Keratinocyte (primary cell): ENCODE data around the gene DENND2A. TPM values are rescaled to one million over a fixed set of nuclear protein-coding genes. Genes with fewer than 3 reads are reported as not detected.

ENCODE experiments used
- DNase-seq: peaks from one replicate; pipeline ENCODE4 v3.0.0-alpha.2; 2011; ENCODE audit warnings: low read depth, missing footprints, low spot score
- FAIRE-seq: peaks from 2 replicates; lab custom pipeline; 2011; peaks lifted over from hg19 to GRCh38; lab: Jason Lieb, UNC
- H2AFZ ChIP-seq: 2 replicates; pipeline ENCODE4 v1.6.0; 2012; ENCODE audit warnings: low read length, control low read depth, inconsistent platforms; ENCODE audit not compliant: control insufficient read depth
- H3K27ac ChIP-seq: 2 replicates; pipeline ENCODE4 v1.5.1; 2011; ENCODE audit warnings: low read length; ENCODE audit not compliant: control insufficient read depth, insufficient read depth
- H3K27me3 ChIP-seq: 3 replicates; pipeline ENCODE4 v1.6.0; 2011; ENCODE audit warnings: low read length; ENCODE audit not compliant: control insufficient read depth, insufficient read depth; ENCODE audit errors: extremely low read depth
- H3K36me3 ChIP-seq, 2 experiments: 2 replicates in 1 of 2; 3 replicates in 1 of 2; pipeline ENCODE4 v1.5.1; 2011; ENCODE audit warnings: low read length in 2 of 2, mild to moderate bottlenecking in 1 of 2; ENCODE audit not compliant: control insufficient read depth in 2 of 2, insufficient read depth in 2 of 2; ENCODE audit errors: extremely low read depth in 1 of 2
- H3K4me1 ChIP-seq: 3 replicates; pipeline ENCODE4 v1.5.1; 2011; ENCODE audit warnings: low read length; ENCODE audit not compliant: control insufficient read depth, insufficient read depth; ENCODE audit errors: extremely low read depth
- H3K4me2 ChIP-seq: 3 replicates; pipeline ENCODE4 v1.6.0; 2011; ENCODE audit warnings: low read depth, low read length; ENCODE audit not compliant: control insufficient read depth, insufficient read depth; ENCODE audit errors: extremely low read depth
- H3K4me3 ChIP-seq, 3 experiments: fragments of 200-600 bp in 1 of 3; sonication (generic) in 1 of 3; 2 replicates in 2 of 3; 3 replicates in 1 of 3; pipeline ENCODE4 v1.5.1; 2011 to 2016; ENCODE audit warnings: low read length in 3 of 3, mild to moderate bottlenecking in 3 of 3, control low read depth in 2 of 3, inconsistent platforms in 1 of 3, low read depth in 1 of 3, mixed read lengths in 1 of 3, mixed run types in 1 of 3, moderate library complexity in 1 of 3; ENCODE audit not compliant: control insufficient read depth in 2 of 3, insufficient read depth in 2 of 3; ENCODE audit errors: extremely low read depth in 1 of 3
- H3K79me2 ChIP-seq: 2 replicates; pipeline ENCODE4 v1.6.0; 2012; ENCODE audit warnings: low read length; ENCODE audit not compliant: control insufficient read depth, insufficient read depth
- H3K9ac ChIP-seq: 3 replicates; pipeline ENCODE4 v1.6.0; 2011; ENCODE audit warnings: low read length; ENCODE audit not compliant: control insufficient read depth, insufficient read depth; ENCODE audit errors: extremely low read depth
- H3K9me1 ChIP-seq: 3 replicates; pipeline ENCODE4 v1.6.0; 2011; ENCODE audit warnings: low read length; ENCODE audit not compliant: control insufficient read depth, insufficient read depth; ENCODE audit errors: extremely low read depth
- H3K9me3 ChIP-seq: 2 replicates; pipeline ENCODE4 v1.5.1; 2012; ENCODE audit warnings: low read depth, low read length; ENCODE audit not compliant: control insufficient read depth
- H4K20me1 ChIP-seq: 3 replicates; pipeline ENCODE4 v1.6.0; 2011; ENCODE audit warnings: low read length; ENCODE audit not compliant: control insufficient read depth, insufficient read depth; ENCODE audit errors: extremely low read depth
- EZH2 ChIP-seq: IDR thresholded peaks from one replicate; pipeline ENCODE4 v1.6.1; 2012; ENCODE audit warnings: inconsistent platforms, mild to moderate bottlenecking, low read length, moderate library complexity
- dilution Hi-C: fragments of 300-500 bp; cut with MboI; formaldehyde crosslinking; loops from one replicate; pipeline ENCODE4 v1.7.0; 2020; ENCODE audit warnings: low sequenced_read_pairs; ENCODE audit not compliant: extremely low pct_ligation_motif_present
- polyA plus RNA-seq, 5 experiments: library from polyadenylated mRNA; depleted of rRNA in 3 of 5; stranded (reverse) in 3 of 5; stranded (forward) in 1 of 5; unstranded in 1 of 5; fragments of >200 nt; gene quantifications; 1 replicate in 1 of 5; 2 replicates in 3 of 5; 3 replicates in 1 of 5; pipeline versions ENCODE4 v1.2.1 to v1.2.3, GENCODE V29; 2011 to 2012; ENCODE audit warnings: missing spikeins in 2 of 5, low read depth in 1 of 5, low replicate concordance in 1 of 5
- TF ChIP-seq, protein P1 (sequence below), 3 experiments: IDR thresholded peaks in 1 of 3; conservative IDR thresholded peaks in 1 of 3; optimal IDR thresholded peaks in 1 of 3; 2 replicates in 2 of 3; 3 replicates in 1 of 3; pipeline versions ENCODE3 to v1.5.1; 2011; ENCODE audit warnings: low read length in 3 of 3, mild to moderate bottlenecking in 3 of 3, moderate library complexity in 2 of 3, control low read depth in 1 of 3, inconsistent platforms in 1 of 3; ENCODE audit not compliant: insufficient read depth in 2 of 3; ENCODE audit errors: extremely low read depth in 1 of 3

DENND2A gene
- polyA plus RNA-seq, 1 donor (not counting 4 experiments of a cell fraction or from before 2014, with no cell fraction given), result 1.8 TPM

DNA sequence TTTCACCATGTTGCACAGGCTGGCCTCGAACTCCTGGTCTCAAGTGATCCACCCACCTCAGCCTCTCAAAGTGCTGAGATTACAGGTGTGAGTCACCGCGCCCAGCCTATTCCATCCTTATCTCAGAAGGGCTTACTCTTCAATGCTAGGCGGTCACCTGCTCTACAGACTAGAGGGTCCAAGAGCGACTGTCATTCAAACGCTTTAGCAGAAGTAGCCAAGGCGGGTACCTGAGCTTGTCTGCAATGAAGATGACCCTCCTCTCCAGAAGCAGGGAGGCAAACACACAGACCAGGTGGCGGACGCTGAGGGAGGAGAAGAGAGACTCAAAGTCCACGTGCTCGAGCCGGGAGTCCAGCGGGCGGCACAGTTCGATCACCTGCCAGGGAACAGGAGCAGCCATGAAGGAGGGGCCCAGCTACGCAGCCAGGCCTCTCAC, 96.2 kb downstream of the DENND2A start:
- no peak overlapping the region for H3K4me3 ChIP-seq
- H3K4me2 ChIP-seq, result no peak overlapping the region
- no peaks in the 10 kb centered on the region for H3K79me2 ChIP-seq
- TF ChIP-seq, protein P1, sequence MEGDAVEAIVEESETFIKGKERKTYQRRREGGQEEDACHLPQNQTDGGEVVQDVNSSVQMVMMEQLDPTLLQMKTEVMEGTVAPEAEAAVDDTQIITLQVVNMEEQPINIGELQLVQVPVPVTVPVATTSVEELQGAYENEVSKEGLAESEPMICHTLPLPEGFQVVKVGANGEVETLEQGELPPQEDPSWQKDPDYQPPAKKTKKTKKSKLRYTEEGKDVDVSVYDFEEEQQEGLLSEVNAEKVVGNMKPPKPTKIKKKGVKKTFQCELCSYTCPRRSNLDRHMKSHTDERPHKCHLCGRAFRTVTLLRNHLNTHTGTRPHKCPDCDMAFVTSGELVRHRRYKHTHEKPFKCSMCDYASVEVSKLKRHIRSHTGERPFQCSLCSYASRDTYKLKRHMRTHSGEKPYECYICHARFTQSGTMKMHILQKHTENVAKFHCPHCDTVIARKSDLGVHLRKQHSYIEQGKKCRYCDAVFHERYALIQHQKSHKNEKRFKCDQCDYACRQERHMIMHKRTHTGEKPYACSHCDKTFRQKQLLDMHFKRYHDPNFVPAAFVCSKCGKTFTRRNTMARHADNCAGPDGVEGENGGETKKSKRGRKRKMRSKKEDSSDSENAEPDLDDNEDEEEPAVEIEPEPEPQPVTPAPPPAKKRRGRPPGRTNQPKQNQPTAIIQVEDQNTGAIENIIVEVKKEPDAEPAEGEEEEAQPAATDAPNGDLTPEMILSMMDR (optimal IDR thresholded peaks at IDR 0.05 in 1 of 3, IDR thresholded peaks at IDR 0.05 in 1 of 3, conservative IDR thresholded peaks at IDR 0.05 in 1 of 3; ENCODE audit: extremely low read depth in 1 of 3, insufficient read depth in 2 of 3, low read length in 3 of 3), result no peak
- no peak for TF ChIP-seq EZH2
- FAIRE-seq (no peak), DNase-seq (no peak)
- H3K4me1 ChIP-seq, result peaks cover 16% of the 10 kb centered on the region
- no peaks in the 10 kb centered on the region for H3K36me3 ChIP-seq
- H4K20me1 ChIP-seq, result no peaks in the 10 kb centered on the region
- H3K9ac ChIP-seq, result no peak overlapping the region
- H3K9me1 ChIP-seq, result no peaks in the 10 kb centered on the region
- no peak overlapping the region for H2AFZ ChIP-seq
- H3K27me3 ChIP-seq, result no peaks in the 10 kb centered on the region
- dilution Hi-C loops, result no loop called here
- no peaks in the 10 kb centered on the region for H3K9me3 ChIP-seq
- no peak overlapping the region for H3K27ac ChIP-seq

DNA sequence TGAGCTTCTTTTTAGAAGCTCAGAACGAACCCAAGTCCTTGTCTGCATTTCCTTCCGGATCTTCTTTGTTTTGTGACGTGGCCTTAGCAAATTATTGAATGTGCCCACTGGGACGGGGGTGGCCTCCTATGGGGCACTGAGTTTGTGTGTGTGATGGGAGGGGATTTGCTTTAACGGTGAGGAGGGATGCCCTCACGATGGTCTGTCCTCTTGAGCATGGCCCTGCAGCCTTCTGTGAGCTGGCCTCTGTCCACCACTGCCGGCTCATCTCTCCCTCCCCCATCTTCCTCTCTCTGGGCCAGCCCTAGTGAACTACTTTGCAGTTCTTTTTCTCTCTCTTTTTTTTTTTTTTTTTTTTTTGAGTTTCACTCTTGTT, 98.4 kb downstream of the DENND2A start:
- no peaks in the 10 kb centered on the region for H3K36me3 ChIP-seq
- FAIRE-seq, result no peak
- peak overlapping the region; percentile 4 for H2AFZ ChIP-seq
- no peaks in the 10 kb centered on the region for H3K27me3 ChIP-seq
- no peaks in the 10 kb centered on the region for H3K79me2 ChIP-seq
- dilution Hi-C loops, result no loop called here
- peak overlapping the region; percentile 97 for H3K4me2 ChIP-seq
- H3K4me3 ChIP-seq, result peak overlapping the region in 2 of 3 experiments; percentile 36 to 58
- TF ChIP-seq, protein P1 (optimal IDR thresholded peaks at IDR 0.05 in 1 of 3, IDR thresholded peaks at IDR 0.05 in 1 of 3, conservative IDR thresholded peaks at IDR 0.05 in 1 of 3; ENCODE audit: extremely low read depth in 1 of 3, insufficient read depth in 2 of 3, low read length in 3 of 3), result no peak
- no peak for TF ChIP-seq EZH2
- no peaks in the 10 kb centered on the region for H3K9me3 ChIP-seq
- no peak for DNase-seq
- peak overlapping the region; percentile 54 for H3K9ac ChIP-seq
- no peaks in the 10 kb centered on the region for H3K9me1 ChIP-seq
- H3K27ac ChIP-seq, result peak overlapping the region; percentile 64
- H4K20me1 ChIP-seq, result no peaks in the 10 kb centered on the region
- peaks cover 21% of the 10 kb centered on the region for H3K4me1 ChIP-seq
